ENCODE data around the gene ZNF324B.
"Not testable (repeated sequence)": the region's sequence is repeated elsewhere in the genome, so short reads cannot be mapped to it uniquely, and the experiment has no call there.

Gene ZNF324B

GRCh38 chr19:58455306-58455705 is 3.9 kb downstream of the ZNF324B start:
- DNase-seq (ENCODE audit: low read depth), result no peak

- DNase-seq (ENCODE audit: low read depth), result no peak
Observed at GRCh38 chr19:58456111-58456510, 4.7 kb downstream of the ZNF324B start.

DNA sequence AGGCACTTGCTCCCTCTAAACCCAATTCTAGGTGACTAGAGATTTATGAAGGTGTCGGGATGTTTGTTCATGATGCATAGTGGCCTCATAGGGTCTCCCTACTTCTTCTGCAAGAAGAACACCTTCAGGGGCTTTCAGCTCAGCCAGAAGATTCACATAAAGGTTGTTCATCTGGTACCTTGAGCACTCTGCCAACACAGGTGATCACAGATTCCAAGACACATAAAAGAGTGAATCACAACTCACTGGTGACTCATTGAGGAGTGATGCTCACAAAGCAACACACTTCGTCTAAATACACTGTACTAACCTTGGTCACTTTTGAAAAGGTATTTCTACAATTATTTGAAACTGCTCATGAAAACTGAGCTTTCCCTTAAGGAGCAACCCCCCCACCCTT is 8.6 kb downstream of the ZNF324B start:
- no peak for DNase-seq (ENCODE audit: low read depth)

GRCh38 chr19:58466089-58466759 is 14.8 kb downstream of the ZNF324B start:
- DNase-seq (ENCODE audit: low read depth), result no peak

DNA sequence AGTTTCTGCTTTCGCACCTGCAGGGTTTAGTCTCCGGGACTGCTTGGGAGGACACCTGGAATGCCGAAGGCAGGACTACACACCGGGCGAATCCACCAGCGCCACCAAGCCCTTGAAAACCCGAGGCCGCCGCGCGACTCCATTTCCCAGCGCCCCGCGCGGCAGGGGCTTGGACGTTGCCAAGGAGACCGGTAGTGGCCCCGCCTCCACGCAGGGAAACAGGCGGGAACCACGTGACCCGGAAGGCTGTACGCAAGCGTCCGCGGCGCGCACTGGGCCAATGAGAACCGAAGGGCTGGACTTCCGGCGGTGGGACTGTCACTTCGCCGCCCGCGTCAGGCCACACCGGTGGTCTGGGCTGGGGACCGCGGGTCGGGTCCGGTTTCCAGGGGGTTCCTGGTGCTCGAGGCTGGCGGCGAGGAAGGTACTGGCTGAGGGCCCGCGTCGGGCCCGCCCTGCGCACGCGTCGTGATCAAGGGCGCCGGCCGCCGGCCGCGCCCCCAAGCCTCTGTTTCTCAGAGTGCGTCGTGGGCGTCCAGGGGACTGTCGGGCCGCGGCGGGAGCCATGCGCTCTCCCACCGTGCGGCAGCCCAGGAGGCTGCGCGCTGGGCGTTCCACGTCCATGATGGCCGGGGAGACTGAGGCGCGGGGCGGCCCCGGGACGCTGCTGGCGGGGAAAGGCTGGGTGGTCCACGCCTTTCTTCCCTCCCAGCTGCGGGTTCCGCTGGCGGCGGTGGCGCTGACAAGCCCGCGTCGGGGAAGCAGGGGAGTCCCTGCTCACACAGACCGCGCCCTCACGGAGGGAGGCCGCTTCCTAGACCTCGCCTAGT is 15.6 kb downstream of the ZNF324B start, which contains the start of gene ZNF324:
Gene ZNF324, plus strand, starts transcription at position 321 of the 830 bp plus-strand sequence. CDS start 2,106 bp downstream, outside the sequence.
- peak; percentile 97 for DNase-seq (ENCODE audit: low read depth)

GRCh38 chr19:58468216-58468839 is 16.9 kb downstream of the ZNF324B start:
- no peak for DNase-seq (ENCODE audit: low read depth)

GRCh38 chr19:58469241-58470013 is 18.0 kb downstream of the ZNF324B start:
- DNase-seq (ENCODE audit: low read depth), result no peak

GRCh38 chr19:58470837-58471543 is 19.6 kb downstream of the ZNF324B start:
- DNase-seq (ENCODE audit: low read depth), result not testable (repeated sequence)

GRCh38 chr19:58471736-58472135 is 20.3 kb downstream of the ZNF324B start:
- DNase-seq (ENCODE audit: low read depth), result no peak

- DNase-seq (ENCODE audit: low read depth), result no peak
Observed at GRCh38 chr19:58473775-58474174, 22.4 kb downstream of the ZNF324B start.

- DNase-seq (ENCODE audit: low read depth), result no peak
Observed at GRCh38 chr19:58474291-58474996, 23.0 kb downstream of the ZNF324B start.

- no peak for DNase-seq (ENCODE audit: low read depth)
Observed at GRCh38 chr19:58474997-58475713, 23.7 kb downstream of the ZNF324B start.

DNA sequence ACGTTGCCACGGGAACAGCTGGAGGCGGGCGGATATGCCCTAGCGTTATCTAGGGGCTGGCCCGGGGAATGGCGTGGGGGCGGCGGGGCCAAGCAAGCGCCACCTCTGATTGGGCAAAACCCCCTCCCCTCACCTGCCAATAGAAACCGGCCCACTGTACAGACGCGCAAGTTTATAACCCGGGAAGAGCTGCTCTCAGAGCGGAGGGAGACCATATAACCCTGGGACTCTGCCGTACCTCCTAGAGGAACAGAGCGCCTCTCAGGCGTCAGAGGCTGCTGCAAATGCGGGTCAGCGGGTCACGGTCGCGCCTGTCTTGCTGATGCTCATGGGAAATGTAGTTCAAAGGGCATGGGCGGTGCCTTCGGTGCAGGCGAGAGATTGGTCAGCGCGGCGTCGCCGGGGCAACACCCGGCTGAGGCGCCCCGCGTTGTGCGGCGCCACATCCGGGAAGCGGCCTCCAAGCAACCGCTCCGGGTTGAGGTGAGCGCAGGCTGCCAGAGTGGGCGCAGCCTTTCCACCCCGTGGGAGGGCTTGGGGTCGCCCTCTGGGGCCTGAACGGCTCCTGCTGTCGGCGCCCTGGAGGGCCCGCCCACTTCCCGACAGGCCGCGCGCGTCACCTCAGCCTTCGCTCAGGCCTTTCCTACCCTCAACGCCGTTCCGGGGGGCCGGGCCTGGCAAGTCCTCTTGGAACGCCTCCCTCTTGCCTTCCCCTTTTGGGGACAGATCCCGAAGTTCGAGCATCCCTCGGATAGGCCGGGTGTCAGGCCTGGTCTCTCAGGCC is 24.5 kb downstream of the ZNF324B start, which contains the start of gene ZNF446:
Gene ZNF446, plus strand, starts transcription at position 639 of the 784 bp plus-strand sequence. CDS start 867 bp downstream, outside the sequence.
- peak; percentile 93 for DNase-seq (ENCODE audit: low read depth)

DNA sequence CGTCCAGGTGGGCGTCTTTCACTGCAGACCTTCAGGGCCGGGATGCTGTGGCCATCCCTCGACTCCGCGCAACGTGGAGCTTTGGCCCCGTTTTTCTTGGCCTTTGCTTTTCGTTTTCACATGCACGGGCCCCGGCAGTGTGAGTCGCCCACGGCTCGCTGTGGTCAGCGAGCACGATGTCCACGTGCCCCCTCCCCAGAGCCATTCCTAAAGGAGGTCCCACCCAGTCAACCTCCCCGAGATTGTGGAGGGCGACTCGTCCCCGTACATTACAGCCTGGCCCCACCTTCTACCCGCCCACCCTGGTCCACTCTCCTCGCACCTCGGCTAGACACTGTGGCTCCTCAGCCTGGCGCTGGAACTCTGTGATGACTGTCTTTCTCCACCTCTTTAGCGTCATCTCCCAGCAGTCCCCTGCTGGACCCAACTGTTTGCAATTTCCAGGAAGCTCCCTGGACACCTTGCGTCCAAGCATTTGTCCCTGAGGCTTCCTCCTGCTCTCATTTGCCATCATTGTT is 25.1 kb downstream of the ZNF324B start:
- no peak for DNase-seq (ENCODE audit: low read depth)

DNA sequence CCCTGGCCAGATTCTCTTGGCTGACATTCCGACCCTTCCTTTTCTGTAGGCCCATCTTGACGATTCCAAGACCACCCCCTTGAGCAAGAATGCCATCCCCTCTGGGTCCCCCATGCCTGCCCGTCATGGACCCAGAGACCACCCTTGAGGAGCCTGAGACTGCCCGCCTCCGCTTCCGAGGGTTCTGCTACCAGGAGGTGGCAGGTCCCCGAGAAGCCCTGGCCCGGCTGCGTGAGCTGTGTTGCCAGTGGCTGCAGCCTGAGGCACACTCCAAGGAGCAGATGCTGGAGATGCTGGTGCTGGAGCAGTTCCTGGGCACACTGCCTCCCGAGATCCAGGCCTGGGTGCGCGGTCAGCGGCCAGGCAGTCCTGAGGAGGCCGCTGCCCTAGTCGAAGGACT is 25.7 kb downstream of the ZNF324B start:
- DNase-seq (ENCODE audit: low read depth), result no peak

GRCh38 chr19:58477871-58478270 is 26.4 kb downstream of the ZNF324B start:
- no peak for DNase-seq (ENCODE audit: low read depth)

DNA sequence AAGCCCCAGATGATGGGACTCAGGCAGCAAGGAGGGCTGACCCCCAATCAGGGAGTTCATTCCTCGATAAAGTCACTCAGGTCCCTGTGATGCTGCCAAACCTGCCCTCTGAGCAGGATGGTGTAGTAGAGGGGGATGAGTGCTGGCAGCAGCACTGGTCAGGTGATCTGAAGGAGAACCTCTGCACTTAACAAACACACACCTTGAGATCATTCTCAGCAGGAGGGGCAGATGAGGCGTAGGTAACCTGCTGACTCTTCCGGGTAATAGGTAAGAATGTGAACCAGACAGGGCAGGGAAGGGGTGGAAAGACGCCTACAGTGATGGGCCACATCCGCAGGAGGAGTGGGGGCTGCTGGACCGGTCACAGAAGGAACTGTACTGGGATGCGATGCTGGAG is 27.9 kb downstream of the ZNF324B start:
- DNase-seq (ENCODE audit: low read depth), result no peak

- no peak for DNase-seq (ENCODE audit: low read depth)
Observed at GRCh38 chr19:58479736-58480480, 28.5 kb downstream of the ZNF324B start.

Data from activated T-cell treated with anti-CD3 and anti-CD28 coated beads for 24 hours (primary cell).